GM21423 (cell line): Measurements from ENCODE around the gene ZNF319.
"Not testable (repeated sequence)": the region's sequence is repeated elsewhere in the genome, so short reads cannot be mapped to it uniquely, and the experiment has no call there.

ENCODE experiments used
- ATAC-seq: cut with Tn5 transposase; IDR thresholded peaks from one replicate; pipeline ENCODE4 v1.9.1; 2021; ENCODE audit warnings: mild to moderate bottlenecking, moderate library complexity; ENCODE audit not compliant: unreplicated experiment

ZNF319 gene

DNA sequence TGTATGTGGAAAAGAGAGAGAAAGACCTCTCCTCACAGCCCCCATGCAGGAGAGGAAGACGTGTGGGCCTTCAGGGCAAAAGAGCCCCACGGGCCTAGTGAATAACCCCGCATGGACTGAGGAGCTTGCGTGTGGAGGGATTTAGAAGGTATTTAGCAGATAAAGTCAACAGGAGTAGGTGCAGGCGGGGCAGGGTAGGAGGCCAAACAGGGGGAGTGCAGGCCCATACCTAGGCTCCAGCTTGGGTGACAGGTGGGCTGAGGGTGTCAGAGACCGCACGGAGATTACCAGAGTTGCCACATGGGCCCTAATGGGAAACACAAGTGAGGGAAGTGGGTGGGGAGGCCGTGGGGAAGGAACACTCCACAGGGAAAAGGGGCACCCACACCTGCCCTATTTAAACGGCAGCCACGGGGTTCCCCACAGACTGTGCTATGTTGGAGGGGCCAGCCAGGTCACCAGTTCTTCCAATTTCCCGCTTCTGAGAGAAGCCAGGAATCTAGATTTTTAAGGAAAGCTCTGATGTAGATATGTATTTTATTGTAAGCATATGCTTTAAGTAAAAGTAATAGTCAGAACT is 21.4 kb downstream of the ZNF319 start:
- ATAC-seq = no peak

DNA sequence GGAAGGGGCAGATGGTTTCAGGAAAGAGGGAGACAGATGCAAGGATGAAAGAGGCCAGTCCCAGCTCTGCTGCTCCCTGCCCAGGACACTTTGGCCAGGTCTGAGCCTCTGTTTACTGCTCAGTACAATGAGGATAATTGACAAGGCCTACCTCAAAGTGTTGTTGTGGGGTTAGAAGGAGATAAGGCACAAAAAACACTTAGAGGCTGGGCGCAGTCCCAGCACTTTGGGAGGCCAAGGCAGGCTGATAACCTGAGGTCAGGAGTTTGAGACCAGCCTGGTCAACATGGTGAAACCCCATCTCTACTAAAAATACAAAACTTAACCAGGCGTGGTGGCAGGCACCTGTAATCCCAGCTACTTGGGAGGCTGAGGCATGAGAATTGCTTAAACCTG is 22.4 kb downstream of the ZNF319 start:
- not testable (repeated sequence) for ATAC-seq

DNA sequence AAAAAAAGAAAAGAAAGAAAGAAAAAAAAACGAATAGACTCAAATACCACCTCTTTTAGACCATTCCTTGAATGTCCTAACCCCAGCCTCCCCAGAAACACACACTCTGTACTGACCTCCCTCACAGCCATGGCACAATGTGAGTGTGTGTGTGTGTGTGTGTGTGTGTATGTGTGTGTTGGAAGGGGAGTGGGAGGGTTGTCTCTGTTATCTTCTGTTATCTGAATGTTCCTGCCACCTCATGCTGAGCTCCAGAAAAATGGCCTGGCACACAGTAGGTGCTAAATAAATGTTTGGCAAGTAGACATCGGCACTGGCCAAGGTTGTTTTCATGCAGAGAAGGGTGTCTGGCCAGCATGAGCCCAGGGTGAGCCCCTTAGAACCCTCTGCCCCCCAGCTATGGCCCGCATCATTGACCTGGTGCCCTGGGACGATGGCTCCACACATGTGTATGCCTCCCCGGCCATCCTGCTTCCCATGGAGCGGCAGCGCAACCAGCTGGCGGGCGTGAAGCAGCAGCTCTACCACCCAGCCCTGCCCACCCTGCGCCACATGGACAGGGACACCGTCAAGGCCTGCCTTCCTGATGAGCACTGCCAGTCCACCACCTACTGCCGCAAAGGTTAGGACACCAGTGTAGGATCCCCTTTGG is 22.9 kb downstream of the ZNF319 start:
- no peak for ATAC-seq

DNA sequence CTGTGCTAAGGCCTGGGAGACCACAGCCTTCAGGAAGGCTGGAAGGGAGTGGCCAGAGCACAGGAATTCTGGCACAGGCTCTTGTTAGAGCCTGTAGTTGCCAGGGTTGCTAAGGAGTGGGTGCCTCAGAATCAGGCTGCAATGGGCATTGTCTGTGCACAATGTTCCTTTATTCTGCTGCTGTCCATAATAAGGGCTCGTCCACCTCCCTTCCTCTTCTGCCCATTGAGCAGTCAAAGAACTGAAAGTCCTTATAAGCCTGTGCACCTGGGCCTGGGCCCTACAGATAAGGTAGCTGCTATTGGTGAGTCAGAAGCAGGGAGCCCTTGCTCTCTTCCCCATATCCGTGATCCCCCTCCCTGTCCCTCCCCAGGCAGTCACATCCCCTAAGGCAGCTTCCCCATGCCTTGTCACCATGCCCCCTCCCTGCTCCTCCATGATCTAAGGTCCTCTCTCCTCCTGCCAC is 24.1 kb downstream of the ZNF319 start:
- no peak for ATAC-seq

DNA sequence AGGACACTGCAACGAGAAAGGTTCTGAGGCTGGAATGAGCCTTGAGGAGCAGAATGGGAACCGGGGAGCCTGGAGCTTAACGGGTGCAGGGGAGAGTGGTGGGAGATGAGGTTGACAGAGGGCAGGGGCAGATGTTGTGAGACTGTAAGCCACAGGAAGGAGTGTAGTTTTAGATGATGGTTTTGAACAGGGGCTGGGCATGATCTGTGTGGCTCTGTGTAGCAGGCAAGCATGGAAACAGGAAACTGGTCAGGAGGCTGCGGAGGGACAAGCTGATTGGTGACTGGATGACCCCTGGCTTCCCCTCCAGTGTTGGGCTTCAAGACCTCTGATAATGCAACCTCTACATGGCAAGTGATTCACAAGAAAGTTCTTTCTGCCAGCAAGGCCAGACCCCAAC is 28.2 kb downstream of the ZNF319 start:
- ATAC-seq = no peak

DNA sequence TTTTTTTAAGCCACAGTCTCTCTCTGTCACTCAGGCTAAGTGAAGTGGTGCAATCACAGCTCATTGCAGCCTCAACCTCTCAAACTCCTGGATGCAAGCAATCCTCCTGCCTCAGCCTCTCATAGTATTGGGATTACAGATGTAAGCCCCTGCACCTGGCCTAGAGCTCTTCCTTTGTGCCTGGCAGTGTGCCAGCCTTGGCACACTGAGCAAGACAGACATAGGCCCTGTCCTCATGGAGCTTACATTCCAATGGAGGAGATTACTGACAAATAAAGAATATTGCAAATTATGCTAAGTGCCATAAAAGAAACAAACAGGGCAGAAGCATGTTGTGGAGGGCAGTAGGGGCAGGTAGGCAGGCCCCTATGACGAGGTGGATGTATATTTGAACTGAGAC is 28.6 kb downstream of the ZNF319 start:
- no peak for ATAC-seq

DNA sequence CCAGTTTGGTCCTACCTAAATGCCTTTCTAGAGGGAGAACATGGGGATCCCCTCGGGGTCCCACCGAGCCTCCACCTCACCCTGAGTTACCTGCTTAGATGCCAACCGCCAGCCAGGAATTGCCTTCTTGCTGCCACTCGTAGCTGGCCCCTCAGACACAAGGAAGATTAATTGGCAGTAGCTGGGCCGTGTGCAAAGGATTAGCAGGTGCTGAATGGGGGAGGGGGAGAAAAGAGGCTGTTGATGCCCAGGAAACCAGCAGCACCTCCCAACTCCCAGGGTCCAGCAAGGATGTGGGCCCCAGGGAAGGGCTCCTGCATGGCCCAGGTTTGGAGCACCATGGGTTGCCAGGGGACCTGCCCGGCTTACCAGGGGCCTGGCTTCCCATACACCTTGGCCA is 29.5 kb downstream of the ZNF319 start, which contains the start of gene CNGB1:
Gene CNGB1 (minus strand): TSS at position 159 of the 400 bp plus-strand sequence. CDS start 3,842 bp downstream, outside the sequence.
- ATAC-seq = no peak

DNA sequence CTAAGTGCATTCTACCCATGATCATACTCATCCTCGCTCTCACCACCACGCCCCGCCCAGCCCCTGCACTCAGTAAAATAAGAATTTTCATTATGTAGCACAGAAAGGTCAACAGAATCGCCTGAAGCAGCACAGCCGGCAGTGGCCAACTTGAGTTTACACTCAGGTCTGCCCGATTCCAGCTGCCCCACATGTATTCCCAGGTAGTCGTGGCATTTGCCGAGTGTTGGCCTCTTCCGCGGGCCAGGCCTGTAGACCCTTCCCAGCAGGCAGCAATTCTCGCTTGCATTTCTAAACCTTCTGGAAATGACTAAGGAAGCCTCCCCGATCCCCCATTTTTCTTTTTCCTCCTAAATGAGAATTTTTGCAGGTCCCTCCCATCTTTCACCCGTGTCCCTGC is 30.2 kb downstream of the ZNF319 start:
- no peak for ATAC-seq

DNA sequence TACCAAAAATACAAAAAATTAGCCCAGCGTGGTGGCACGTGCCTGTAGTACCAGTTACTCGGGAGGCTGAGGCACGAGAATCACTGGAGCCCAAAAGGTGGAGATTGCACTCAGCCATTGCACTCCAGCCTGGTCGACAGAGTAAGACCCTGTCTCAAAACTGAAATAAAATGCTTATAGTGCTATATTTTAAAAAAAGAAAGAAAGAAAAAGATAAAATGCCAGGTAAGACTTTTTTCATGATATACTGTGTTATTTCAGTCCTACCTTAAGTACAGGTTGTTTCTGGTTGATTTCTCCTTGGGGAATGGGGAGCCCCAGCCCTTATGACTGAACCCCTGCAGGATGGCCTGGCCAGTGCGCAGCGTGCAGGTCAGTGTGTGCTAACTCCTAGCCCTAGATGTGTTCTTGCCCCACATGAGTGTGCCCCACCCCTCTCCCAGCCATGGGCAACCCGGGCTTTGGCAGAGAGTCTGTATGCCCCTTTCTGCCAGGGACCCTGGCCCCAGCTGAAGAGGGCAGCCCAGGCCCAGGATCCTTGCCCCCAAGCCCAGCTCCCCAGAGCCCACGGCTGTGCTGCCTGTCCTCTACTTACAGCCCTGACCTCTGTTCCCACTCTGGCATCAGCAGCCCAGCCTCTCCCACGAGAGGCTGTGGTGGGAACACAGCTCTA is 30.9 kb downstream of the ZNF319 start:
- no peak for ATAC-seq

DNA sequence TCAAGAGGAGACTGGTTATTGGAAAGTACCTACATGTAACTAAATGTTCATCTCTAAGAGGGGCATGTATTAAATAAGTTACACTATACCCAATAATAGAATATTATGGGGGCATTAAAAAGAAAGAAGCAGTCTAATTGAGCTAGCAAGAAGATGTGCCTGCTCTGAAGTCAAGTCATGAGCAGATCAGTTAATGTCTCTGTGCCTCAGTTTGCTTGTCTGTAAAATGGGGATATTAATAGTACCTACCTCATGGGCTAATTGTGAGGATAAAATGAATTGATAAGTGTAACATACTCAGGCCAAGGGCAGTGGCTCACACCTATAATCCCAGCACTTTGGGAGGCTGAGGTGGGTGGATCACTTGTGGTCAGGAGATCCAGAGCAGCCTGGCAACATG is 32.6 kb downstream of the ZNF319 start:
- ATAC-seq = no peak

DNA sequence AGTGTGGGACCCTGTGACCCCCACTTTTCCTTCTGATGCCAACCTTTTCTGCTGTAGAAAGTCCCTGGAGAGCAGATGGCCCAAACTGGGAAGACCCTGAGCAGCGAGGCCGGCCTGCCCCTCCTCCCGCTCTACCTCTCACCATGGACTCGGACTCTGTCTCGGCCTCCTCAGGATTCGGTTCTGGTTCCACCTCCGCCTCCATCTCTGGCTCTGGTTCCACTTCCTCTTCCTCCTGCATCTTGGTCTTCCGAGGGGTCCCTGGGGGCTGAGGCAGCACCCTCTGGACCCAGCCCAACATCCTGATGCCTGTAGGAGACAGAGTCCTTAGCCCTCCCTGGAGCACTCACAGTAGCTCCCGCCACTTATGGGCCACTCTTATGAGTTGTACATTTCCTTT is 33.5 kb downstream of the ZNF319 start:
- ATAC-seq = no peak

DNA sequence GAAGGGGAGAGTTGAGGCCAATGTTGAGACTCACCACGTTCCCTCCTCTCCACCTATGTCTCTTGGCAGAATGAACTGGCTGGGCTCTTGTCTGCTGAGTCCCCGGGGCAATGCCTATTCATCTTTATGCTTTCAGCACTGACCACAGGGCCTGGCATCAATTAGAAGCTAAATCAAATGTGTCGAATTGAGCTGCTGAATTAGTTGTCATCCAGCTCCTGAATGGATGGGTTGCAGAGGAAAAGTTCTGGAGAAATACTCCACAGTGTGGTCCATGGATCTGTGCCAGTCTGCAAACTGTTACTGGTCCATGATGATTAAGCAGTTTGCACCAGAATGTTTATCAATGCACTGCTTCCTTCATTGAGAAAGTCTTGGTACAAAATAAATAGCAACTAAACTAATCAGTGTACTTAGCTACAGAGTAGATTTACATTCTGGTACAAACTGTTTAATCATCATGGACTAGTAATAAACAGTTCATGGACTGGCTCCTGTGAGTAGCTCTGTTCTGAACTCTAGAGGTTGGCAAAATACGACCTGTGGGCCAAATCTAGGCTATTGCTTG is 34.2 kb downstream of the ZNF319 start:
- ATAC-seq = no peak

DNA sequence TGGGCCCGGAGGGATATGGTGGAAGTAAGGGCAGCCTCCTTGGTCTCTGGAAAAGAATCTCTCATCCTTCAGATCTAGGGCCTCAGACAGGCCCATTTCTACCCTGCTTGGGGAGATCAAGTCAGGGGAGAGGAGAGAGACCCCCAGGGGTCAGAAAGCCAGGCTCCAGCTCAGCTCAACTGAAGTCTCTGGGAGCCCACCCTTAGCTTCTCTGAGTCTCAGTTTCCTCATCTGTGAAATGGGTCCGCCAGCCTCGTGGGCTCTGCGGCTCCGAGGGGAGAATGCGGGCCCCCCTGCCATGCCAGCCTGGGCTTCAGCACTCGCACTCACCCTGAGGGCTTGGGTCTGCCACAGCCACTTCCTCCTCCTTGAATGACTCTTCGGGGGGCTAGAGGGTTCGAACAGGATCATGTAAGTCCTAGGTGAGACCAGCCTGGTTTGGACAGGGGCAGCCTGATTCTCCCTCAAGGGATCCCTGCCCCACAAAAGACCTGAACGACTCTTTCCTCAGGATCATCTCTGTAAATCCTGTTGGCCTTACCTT is 36.2 kb downstream of the ZNF319 start:
- no peak for ATAC-seq

DNA sequence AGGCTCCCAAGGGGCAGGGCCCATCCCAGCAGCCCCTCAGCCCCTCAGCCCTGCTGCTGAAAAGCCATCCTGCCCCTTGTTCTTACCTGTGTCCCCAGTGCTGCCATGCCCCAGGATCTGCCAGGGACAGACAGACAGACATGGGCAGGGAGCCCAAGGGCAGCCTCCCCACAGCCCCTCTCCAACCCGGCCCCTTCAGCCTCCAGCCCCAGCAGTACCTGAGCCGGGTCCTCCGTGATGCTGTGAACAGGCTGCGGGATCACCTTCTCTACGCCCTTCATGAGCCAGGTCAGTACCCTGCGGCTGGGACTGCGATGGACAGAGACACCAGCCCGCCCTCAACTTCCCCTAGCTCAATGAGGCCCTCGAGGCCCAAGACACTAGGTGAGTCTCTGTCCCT is 37.7 kb downstream of the ZNF319 start:
- no peak for ATAC-seq

DNA sequence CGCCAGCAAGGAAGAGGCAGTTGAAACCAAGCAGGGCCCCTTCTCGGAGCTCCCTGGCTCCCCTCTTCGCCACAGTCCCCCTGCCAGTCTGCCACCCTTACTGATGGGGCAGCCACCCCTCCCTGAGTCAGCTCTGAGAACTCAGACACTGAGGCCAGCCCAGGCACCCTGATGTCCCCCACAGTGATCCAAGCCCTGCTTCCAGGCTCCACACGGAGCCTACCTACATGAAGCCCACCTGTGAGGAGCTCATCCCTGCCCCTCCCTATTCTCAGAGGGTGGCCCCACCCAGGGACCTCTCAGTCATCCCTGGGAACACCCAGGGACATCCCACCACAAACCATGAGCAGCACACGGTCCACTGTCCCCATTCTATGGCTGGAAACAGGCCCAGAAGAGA is 38.4 kb downstream of the ZNF319 start:
- no peak for ATAC-seq

DNA sequence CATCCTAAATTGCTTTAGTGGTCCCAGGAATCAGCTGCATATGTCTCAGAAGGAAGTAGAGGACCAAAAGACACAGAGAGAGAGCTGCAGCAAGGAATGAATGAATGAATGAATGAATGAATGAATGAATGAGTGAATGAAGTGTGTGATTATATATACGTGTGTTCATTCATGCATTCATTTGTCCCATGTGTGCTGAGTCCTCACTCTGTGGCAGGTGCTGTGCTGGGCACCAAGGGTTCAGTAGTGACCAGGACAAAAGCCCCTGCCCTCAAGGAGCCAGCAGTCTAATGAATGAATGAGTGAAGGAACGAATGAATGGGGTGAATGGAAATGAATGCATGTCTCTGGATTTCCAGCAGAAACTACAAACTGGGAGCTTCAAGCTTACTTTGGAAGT is 38.9 kb downstream of the ZNF319 start:
- ATAC-seq = no peak

DNA sequence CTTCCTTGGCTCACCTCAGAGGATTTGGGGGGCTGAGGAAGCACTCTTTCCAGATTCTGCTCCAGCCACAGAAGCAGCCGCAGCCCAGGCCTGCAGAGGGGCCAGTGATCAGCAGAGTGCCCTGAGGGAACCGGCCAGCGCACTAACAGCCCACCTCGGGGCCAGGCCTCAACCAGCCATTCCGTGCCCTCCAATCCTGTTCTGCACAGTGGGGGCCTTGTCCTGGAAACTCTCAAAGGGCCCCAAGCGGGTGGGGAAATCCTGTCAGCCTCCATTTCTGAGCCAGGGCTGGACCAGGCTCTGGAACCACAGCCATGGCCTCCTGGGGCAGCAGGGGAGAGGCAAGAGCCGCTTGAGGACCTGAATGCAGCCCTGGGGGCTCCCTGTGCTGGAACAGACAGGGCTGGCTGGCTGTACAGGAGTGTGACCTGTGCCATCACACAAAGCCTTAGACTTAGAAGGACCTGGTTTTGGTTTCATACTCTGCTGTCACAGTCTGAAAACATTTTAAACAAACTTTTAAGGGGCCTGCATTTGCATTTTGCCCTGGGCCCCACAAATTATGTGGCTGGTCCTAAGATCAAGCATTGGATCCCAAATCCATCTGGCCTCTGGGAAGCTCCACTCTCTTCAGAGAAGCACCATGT is 39.5 kb downstream of the ZNF319 start:
- no peak for ATAC-seq

DNA sequence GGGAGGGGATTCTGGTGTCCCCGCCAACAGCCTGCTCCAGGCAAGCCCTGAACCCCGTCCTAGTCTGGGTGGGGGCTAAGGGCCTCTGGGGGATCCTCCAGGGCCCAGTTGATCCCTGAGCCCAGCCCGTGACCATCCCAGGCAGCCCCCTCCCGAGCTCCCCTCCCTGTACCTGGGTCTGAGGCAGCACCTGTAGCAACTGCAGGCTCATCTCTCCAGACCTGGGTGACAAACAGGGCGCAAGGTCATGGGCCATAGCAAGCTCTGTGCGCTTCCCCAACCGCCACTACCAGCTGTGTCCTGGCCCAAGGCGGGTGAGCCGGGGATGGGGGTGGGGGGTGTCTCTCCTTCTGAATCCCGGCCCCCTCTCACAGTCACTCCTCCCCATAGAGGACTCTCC is 40.2 kb downstream of the ZNF319 start:
- no peak for ATAC-seq

DNA sequence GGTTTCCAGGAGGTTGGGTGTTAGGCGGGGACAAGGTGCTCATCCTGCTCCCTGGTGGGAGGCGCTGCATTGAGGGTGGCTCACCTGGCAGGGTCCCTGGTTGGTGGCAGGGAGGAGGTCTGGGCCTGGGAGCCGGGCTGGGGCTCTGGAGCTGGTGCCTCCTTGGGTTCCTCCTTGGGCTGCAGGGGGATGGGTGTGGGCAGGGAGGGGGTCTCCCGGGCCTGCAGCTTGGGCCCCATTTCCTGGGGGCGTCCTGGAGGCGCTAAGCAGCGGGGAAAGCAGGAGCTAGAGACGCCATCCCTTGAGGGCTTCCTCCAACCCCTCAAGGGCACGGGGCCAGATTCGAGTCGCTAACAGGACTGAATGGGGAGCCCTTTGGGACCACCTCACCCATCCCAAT is 40.7 kb downstream of the ZNF319 start:
- ATAC-seq = no peak

DNA sequence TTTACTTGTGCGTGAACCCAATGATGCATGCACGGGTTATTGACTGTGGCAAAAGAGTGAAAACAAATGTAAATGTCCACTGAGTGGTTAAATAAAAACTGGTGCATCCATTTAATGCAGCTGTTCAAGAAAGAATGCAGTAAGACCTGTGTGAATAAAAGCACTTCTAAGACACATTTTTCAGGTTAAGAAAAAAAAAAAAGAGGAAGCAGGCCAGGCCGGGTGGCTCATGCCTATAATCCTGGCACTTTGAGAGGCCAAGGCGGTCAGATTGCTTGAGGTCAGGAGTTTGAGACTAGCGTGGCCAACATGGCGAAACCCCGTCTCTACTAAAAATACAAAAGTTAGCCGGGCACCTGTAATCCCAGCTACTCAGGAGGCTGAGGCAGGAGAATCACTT is 41.4 kb downstream of the ZNF319 start:
- no peak for ATAC-seq

DNA sequence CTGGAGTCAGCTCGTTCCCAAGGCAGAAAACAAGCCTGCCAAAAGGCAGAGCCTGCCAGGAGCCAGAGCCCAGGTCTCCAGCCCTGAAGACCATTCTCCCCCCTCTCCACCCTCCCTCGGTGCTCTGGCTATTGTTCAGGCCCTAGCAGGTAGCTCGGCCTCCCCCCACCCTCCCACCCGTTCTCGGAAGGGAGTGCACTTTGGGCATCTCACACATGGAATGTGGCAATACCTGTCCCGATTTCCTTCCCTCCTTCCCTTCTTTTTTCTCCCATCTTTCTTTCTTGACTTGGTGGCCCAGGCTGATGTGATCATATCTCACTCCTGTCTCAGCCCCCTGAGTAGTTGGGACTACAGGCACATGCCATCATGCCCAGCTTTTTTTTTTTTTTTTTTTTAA is 41.9 kb downstream of the ZNF319 start:
- ATAC-seq = no peak
